Right renal pelvis (tissue), 4 donors: Measurements from ENCODE around the gene ULK1. TPM values are rescaled to one million over a fixed set of nuclear protein-coding genes. Genes with fewer than 3 reads are reported as not detected.

Source experiments
- DNase-seq, 4 donors: peaks; one replicate each; pipeline ENCODE4 v3.0.0-alpha.2; 2013; ENCODE audit warnings: low read depth in 4 of 4, low spot score in 3 of 4, missing footprints in 1 of 4
- polyA plus RNA-seq, 4 donors: library from polyadenylated mRNA; unstranded; fragments of 120-200 nt; gene quantifications; one replicate each; pipeline ENCODE4 v1.2.1, GENCODE V29; 2013; ENCODE audit not compliant: insufficient read length in 4 of 4

ULK1 gene
- polyA plus RNA-seq, 4 donors: 23.1 to 35.0 (median 28.0) TPM

DNA sequence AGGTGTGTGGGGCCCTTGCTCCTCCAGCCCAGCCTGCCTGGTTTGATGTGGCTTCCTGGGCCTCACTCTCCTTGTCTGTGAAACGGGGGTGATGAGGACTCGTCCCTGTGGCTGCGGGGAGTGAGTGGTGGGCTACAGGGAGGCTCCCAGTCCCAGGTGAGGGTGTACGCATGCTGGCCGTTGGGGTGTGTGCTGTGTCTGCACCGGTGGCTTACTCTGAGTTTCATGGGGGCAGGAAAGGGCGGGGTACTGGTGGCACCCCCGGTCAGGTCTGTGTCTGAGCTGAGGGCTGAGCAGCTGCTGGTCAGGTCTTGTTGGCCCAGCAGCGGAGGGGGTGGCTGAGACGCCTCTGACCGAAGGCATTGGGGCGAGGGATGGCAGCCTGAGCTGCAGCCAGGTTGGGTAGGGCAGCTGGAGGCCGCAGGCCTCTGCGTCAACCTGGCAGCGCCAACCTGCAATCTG, 11.2 kb downstream of the ULK1 start:
- DNase-seq: no peak

DNA sequence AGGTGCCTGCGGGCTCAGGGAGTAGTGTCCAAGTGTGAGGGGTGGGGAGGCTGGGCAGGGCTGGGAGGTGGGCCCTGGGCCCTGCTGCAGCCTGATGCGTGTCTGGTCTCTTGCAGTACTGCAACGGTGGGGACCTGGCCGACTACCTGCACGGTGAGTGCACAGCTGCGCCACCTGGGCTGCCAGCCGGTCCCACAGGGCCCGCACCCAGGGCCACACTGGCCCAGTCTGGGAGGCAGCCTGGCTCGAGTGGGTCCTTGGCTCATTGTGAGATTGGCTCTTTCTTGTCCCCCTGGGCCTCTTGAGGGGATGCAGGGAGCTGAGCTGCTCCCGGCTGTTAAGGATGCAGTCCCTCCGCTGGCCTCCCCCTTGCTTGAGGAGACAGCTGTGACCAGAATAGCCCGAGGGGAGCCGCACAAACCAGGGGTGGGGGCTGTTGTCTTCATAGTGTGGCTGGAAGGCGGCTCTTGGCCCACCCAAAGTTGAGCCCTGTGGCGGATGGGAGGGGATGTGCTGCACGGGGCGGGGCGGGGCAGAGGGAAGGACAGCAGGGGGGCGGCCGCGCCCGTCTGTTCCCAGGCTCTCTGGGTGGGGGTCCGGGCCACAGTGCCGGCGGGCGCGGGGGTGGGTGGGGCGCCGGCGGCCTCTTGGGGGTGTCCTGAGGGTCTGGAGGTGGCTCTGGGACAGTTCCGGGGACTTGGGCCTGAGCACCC, 13.1 kb downstream of the ULK1 start:
- no peak for DNase-seq

DNA sequence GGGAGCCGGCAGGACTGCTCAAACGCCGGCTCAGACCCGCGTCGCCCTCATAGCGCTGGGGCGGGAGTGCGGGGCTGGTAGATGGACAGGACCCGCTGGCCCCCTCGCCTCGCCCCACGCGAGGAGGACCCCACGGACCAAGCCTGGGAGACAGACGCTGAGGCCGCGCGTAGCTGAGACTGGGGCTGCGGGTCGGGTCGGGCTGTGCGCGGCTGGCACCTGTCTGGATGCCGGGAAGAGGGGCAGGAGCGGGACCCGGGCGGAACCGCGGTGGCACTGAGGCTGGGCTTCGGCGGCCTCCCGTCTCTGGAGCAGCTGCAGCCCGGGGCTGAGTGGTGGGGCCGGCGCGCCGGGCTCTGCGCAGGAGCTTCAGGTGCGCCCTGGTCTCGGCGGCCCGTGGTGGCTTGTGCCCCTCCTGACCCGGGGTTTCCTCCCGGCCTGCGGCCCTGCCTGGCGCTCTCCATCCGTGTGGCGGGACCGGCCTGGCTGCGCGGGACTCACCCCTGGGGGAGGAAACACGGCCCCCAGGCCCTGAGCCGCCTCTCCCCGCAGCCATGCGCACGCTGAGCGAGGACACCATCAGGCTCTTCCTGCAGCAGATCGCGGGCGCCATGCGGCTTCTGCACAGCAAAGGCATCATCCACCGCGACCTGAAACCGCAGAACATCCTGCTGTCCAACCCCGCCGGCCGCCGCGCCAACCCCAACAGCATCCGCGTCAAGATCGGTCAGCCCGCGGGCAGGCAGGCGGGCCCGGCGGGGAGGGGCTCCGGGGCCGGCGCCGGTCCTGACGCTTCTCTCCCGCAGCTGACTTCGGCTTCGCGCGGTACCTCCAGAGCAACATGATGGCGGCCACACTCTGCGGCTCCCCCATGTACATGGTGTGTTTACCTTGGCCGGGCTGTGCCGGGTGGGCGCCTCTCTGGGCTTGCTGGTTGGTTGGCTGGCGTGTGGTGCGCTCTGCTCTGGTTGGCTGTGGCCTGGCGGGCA, 14.0 kb downstream of the ULK1 start:
- no peak for DNase-seq

DNA sequence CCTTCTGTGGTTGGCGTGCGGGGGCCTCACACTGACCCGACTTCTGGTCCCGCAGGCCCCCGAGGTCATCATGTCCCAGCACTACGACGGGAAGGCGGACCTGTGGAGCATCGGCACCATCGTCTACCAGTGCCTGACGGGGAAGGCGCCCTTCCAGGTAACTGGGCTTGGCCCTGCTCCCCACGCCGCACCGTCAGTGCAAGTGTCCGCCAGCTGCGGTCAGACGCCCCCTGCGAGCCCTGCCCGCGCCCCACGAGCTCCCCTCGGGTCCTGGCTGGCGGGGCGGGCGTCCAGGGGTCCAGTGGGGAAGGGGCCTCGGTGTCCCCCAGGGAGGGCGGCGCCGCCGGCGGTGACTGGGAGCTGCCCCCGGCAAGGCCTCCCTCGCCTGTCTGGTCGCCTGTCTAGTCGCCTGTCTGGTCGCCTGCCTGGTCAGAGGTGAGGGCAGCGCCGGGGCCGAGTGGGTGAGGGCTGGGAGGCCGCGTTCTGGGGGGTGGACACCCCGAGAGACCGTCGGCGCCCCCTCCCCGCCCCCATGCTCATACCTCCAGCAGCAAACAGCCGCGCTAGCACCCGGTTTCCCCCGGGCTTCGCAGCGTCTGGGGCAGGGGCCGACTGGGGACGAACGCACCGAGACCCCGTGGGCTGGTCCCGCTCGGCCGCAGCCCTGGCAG, 14.8 kb downstream of the ULK1 start:
- DNase-seq: no peak

DNA sequence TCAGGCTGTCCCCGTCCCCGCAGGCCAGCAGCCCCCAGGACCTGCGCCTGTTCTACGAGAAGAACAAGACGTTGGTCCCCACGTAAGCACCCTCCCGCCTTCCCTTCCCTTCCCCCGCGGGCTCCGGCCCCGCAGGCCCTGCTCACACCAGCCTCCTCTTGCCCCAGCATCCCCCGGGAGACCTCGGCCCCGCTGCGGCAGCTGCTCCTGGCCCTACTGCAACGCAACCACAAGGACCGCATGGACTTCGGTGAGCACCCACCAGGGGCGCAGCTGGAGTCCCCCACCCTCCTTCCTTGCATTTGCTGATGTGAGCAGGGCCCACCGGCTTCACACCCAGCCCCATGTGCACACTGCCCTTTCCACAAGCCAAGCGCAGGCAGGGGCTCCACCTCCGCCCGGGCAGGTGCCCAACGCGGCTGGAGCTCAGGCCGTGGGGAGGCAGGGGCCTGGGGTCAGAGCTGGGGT, 15.4 kb downstream of the ULK1 start:
- no peak for DNase-seq

DNA sequence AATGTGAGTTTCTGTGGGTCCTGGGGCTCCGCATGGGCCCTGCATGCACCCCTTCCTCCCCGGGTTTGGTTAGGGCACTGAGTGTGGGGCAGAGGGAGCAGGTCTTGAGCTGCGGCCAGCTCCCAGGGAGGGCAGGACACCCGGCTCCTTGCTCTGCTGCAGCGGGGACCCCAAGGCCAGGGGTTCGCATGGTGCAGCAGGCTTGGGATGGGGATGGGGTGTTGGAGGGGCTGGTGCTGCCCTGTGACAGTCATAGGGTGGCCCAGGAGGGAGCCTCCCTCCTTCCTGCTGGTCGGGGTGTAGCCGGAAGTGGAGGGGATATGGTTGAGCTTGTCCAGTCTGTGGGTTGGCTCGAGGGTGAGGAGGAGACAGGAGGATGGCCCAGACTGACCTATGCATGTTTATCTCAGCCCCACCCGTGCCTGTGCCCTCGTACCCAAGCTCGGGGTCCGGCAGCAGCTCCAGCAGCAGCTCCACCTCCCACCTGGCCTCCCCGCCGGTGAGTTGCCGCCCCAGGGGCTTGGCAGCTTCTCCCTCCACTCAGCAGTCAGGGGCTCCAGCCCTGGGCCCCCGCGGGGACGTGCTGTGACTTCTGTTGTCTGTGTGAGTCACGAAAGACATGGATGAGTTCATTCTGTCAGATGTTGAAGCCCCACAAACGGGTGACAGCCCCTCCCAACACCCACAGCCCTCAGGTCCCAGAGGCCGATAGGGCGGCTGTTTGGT, 16.0 kb downstream of the ULK1 start:
- no peak for DNase-seq

DNA sequence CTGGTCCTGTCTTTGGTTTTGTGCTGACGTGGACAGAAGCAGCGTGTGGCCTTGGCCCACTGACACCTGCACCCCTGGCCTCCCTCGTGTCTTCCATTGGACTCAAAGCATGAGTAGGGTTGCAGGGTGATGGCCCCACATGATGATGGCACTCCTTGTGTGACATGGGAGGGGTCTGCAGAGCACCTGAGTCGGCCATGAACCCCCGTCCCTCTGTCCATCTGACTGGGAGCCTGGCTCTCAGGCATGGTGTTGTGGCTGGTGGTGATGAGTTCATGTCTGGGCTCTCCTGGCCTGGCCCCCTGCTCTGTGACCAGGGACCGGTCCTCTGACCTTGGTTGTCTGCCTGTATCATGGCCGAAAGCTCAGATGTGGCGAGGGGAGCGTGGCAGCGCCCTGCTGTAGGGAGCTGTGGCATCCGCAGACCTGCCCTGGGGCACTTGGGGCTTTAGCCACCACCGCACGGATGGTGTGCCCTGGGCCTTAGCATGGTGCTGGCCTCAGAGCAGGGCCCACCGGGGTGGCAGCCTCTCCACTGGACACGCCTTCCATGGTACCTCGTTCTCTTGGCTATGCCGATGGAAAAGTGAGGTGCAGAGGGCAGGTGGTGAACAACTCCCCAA, 16.7 kb downstream of the ULK1 start:
- no peak for DNase-seq

DNA sequence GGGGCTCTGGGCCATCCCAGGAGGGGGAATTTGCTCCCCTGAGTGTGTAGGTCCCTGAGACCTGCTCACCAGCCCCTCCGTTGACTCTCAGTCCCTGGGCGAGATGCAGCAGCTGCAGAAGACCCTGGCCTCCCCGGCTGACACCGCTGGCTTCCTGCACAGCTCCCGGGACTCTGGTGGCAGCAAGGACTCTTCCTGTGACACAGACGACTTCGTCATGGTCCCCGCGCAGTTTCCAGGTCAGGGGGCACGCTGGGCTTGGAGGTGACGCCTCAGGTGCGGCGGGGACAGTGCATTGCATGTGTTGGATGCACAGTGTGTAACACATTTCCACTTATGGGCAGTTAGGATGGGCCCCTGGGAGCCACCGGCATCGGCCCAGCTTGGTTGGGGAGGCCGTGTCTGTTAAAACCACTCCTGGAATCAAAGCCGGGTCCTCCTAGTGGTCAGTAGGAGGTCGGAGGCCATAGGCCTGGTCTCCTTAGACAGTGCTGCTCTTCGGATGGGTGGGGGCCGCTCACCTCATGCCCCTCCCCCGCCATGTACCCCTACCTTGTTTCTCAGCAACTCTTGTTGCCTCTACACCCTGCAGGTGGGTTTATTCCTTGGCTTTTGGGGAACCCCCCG, 17.5 kb downstream of the ULK1 start:
- DNase-seq: no peak

DNA sequence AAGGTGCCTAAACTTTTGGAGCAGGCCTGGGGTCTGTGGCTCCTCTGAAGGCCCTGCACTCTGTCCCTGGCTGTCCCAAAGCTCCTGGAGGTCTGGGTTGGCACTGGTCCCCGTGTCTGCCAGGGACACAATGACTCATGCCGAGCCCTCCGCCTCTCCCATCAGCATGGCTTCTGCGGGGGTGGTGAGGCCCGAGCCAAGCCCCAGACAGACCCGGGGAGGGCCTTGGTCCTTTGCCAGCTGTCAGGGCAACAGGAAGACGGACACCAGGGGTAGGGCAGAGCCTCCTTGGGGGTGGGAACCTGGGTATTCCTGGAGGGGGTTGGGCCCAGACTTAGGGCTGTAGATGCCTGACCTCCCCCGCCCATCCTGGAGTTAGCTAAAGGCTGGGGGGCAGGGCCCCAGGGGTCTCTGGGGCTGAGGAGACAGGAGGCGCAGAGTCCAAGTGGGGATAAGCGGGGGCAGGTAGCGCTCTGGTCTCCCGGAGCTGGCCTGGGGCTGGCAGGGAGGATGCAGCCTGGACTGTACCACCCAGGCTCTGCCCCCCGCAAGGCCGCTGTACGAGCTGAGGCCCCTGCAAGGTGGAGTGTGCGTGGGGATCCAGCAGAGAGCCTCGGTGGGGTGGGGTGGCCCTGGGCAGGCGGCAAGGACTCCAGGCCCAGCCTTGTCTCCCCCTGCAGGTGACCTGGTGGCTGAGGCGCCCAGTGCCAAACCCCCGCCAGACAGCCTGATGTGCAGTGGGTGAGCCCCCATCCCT, 18.3 kb downstream of the ULK1 start:
- no peak for DNase-seq

DNA sequence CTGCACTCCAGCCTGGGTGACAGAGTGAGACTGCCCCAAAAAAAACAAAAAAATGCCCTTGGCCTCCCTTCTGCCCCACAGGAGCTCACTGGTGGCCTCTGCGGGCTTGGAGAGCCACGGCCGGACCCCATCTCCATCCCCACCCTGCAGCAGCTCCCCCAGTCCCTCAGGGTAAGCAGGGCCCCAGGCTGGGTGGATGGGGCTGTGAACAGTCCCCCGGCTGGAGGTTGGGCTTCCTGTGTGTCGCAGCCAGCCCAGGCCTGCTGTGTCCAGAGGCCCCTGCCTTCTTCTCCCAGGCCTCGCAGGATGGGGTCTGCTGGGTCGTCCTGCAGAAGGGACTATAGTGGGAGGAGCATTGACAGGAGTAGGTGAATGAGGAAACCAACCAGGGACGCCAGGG, 19.2 kb downstream of the ULK1 start:
- no peak for DNase-seq

DNA sequence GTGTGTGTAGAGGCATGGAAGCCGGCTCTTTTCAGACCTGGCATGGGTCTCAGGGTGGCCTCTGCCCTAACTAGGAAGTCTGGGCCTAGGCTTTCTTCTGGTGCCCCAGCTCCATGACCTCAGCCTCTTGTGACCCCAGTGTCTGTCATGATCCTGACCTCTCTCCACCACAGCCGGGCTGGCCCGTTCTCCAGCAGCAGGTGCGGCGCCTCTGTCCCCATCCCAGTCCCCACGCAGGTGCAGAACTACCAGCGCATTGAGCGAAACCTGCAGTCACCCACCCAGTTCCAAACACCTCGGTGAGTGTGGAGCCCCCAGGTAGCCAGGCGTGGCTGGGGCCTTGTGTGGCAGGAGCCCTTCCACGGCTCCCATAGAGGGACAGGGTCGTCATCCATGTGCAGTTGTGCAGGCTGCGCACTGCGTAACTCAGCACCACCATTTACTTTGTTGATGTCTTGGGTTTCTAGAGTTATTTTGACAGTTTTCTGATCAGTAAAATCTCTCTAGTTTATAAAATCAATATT, 19.8 kb downstream of the ULK1 start:
- no peak for DNase-seq

DNA sequence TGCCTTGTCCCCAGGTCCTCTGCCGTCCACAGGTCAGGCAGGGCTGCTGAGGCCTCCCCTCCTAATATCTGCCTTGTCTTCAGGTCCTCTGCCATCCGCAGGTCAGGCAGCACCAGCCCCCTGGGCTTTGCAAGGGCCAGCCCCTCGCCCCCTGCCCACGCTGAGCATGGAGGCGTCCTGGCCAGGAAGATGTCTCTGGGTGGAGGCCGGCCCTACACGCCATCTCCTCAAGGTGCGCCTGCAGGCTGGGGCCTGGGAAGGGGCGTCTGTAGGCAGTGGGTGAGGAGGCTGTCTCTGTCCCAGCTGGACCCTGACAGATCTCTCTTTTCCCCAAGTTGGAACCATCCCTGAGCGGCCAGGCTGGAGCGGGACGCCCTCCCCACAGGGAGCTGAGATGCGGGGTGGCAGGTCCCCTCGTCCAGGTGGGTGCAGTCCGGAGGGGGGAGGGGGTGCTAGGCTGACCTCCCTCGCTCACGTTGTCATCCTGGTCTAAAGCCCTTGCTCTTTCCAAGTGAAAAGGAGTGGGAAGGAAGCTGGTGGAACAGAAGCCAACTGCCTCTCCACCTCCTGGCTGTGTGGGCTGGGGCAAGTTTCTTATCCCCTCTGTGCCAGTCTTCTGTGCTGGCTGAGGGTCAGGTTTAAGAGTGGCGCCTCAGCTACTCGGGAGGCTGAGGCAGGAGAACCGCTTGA, 20.7 kb downstream of the ULK1 start:
- DNase-seq: no peak

DNA sequence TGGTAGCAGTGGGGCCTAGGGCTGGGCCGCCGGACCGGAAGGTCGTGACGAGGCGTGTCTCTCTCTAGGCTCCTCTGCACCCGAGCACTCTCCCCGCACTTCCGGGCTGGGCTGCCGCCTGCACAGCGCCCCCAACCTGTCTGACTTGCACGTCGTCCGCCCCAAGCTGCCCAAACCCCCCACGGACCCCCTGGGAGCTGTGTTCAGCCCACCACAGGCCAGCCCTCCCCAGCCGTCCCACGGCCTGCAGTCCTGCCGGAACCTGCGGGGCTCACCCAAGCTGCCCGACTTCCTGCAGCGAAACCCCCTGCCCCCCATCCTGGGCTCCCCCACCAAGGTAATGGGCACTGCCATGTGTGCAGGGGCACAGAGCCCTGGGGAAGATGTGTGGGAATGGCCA, 21.4 kb downstream of the ULK1 start:
- no peak for DNase-seq

DNA sequence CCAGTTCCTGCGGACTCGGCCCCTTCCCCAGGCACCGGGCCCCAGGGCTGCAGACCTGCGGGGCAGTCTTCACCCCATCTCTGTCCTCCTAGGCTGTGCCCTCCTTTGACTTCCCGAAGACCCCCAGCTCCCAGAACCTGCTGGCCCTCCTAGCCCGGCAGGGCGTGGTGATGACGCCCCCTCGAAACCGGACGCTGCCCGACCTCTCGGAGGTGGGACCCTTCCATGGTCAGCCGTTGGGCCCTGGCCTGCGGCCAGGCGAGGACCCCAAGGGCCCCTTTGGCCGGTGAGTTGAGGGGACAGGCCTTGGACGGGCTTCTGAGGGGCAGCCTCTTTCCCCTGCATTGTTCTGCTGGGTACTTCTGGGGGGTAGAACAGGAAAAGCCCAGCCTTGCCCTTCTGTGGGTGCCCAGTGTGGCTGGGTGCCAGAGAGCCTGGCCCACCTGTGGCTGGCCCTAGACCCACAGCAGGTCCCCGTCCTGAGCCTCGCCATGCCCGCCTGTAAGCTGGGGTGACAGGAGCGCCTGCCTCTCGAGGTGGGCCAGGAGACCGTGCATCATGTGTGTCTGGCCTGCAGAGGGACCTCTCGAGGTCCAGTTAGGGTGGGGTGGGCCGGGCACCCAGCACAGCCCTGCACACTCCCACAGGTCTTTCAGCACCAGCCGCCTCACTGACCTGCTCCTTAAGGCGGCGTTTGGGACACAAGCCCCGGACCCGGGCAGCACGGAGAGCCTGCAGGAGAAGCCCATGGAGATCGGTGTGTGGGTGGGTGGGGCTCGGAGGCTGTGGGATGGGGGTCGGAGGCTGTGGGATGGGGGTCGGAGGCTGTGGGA, 22.1 kb downstream of the ULK1 start:
- no peak for DNase-seq

DNA sequence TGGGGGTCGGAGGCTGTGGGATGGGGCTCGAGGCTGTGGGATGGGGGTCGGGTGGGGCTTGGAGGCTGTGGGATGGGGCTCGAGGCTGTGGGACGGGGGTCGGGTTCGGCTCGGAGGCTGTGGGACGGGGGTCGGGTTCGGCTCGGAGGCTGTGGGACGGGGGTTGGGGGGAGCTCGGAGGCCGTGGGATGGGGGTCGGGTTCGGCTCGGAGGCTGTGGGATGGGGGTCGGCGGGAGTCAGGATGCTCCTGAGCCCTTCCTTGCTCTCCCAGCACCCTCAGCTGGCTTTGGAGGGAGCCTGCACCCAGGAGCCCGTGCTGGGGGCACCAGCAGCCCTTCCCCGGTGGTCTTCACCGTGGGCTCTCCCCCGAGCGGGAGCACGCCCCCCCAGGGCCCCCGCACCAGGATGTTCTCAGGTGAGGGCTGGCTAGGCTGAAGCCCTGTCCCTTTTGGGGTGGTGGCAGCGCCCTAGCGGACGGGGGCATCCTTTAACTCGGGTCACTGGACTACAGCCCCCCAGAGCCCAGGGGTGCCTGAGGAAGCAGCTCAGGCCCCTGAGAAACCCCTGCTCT, 22.8 kb downstream of the ULK1 start:
- DNase-seq: no peak

DNA sequence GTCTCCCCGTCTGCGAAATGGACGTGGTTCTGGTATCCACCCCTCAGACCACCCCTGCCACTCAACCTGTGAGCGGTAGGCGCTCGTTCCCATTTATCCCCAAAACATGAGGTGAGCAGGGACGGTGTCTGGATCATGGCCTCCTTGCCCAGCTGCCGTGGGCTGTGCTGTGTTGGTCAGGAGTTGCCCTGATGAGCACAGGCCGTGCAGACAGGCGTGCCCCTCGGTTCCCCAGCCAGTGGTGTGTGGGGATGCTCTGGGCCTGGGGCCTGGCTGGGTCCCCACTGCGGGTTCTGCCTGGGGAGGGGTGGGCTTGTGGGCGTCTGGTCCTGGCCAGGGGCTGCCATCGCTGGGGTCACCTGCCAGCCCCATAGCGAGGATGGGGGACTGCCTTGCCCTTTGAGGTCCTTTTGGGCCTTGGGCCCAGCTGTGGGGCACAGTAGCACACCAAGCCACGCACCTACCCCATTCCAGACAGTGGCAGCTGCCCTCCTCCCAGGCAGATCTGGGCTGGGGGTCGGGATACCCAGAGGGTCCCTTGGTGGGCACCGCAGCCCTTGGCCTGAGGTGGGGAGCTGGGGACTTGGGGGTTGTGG, 23.4 kb downstream of the ULK1 start:
- no peak for DNase-seq
